ENCODE measurements around the gene FUBP3.

FUBP3 gene

DNA sequence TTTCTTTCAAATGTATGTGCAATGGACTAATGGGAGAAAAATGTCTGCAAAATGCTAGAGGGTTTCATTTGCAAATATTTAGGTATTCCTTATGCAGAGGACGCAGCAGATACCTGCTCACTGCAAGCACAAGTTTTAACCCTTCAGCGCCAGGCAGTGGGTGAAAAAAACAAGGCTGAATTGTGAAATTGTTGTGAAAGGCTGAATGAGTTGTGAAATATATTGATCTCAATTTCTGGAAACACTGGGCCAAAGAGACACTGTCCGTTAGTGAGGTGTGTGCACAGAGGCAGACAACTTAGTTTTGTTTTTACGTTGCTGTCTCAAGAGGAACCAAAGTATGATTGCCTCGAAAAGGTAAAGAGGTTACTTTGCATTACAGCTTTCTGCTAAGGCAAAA, 18.8 kb downstream of the FUBP3 start:
- Histone ChIP-seq H3K27ac (ENCODE audit: low read length) (no peak overlapping the region), H3K4me3 (ENCODE audit: low read length) (no peak overlapping the region), H3K4me1 (ENCODE audit: low read length) (no peaks in the 10 kb centered on the region), H4K20me1 (ENCODE audit: insufficient read depth, low read length) (peaks cover 5% of the 10 kb centered on the region; the same call in 1 of the 2 replicates), H3K9me3 (ENCODE audit: insufficient read depth, low read length) (no peaks in the 10 kb centered on the region), H3K79me2 (ENCODE audit: low read length) (peaks cover 18% of the 10 kb centered on the region), H3K36me3 (replicated peaks; ENCODE audit: low read depth, low read length) (peaks cover 45% of the 10 kb centered on the region), H3K9ac (ENCODE audit: low read length) (no peak overlapping the region), H2AFZ (ENCODE audit: low read depth, low read length) (no peak overlapping the region), H3K4me2 (ENCODE audit: low read length) (no peak overlapping the region), H3K27me3 (ENCODE audit: low read depth, low read length) (no peaks in the 10 kb centered on the region)
- TF ChIP-seq EZH2phosphoT487 (IDR thresholded peaks at IDR 0.05; ENCODE audit: low read depth) (no peak), CTCF (IDR thresholded peaks at IDR 0.05; ENCODE audit: low read depth, low read length) (no peak)

DNA sequence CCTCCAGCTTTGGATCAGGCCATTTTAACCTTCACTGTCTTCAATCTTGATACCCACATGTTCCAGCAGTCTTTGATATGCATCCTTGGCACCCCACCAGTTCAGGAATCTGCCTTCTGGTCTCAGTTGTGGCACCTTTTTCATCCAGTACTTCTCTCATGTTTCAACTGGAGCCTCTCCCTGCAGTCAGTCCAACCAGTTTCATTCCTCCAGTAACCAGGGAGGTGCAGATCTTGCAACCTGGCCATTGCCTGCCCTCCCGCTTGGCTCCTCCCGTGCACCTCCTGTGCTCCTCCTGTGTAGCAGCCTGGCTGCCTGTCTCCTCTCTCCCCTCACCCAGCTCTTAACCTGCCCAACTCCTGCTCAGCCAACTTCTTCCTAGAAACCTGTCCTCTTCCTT, 20.2 kb downstream of the FUBP3 start:
- TF ChIP-seq CTCF (IDR thresholded peaks at IDR 0.05; ENCODE audit: low read depth, low read length) = no peak
- no peaks in the 10 kb centered on the region for H3K4me1 ChIP-seq (ENCODE audit: low read length)
- no peak overlapping the region for H3K4me3 ChIP-seq (ENCODE audit: low read length)
- H2AFZ ChIP-seq (ENCODE audit: low read depth, low read length) = no peak overlapping the region
- H3K27me3 ChIP-seq (ENCODE audit: low read depth, low read length) = no peaks in the 10 kb centered on the region
- peaks cover 50% of the 10 kb centered on the region for H3K36me3 ChIP-seq (replicated peaks; ENCODE audit: low read depth, low read length)
- H3K27ac ChIP-seq (ENCODE audit: low read length) = no peak overlapping the region
- H4K20me1 ChIP-seq (ENCODE audit: insufficient read depth, low read length) = peaks cover 5% of the 10 kb centered on the region; the same call in 1 of the 2 replicates
- no peak overlapping the region for H3K9ac ChIP-seq (ENCODE audit: low read length)
- H3K4me2 ChIP-seq (ENCODE audit: low read length) = no peak overlapping the region
- H3K79me2 ChIP-seq (ENCODE audit: low read length) = peaks cover 14% of the 10 kb centered on the region; the same call in 1 of the 2 replicates
- no peaks in the 10 kb centered on the region for H3K9me3 ChIP-seq (ENCODE audit: insufficient read depth, low read length)

GRCh38 chr9:130601100-130601499, 21.7 kb downstream of the FUBP3 start:
- no peak overlapping the region for H2AFZ ChIP-seq (ENCODE audit: low read depth, low read length)
- H3K9ac ChIP-seq (ENCODE audit: low read length) = no peak overlapping the region
- peaks cover 45% of the 10 kb centered on the region for H3K36me3 ChIP-seq (replicated peaks; ENCODE audit: low read depth, low read length)
- H4K20me1 ChIP-seq (ENCODE audit: insufficient read depth, low read length) = peaks cover 5% of the 10 kb centered on the region
- H3K9me3 ChIP-seq (ENCODE audit: insufficient read depth, low read length) = no peaks in the 10 kb centered on the region
- H3K4me1 ChIP-seq (ENCODE audit: low read length) = no peaks in the 10 kb centered on the region
- TF ChIP-seq CTCF (IDR thresholded peaks at IDR 0.05; ENCODE audit: low read depth, low read length) (no peak), EZH2phosphoT487 (IDR thresholded peaks at IDR 0.05; ENCODE audit: low read depth) (no peak)
- H3K4me2 ChIP-seq (ENCODE audit: low read length) = no peak overlapping the region
- peaks cover 7% of the 10 kb centered on the region; the same call in 1 of the 2 replicates for H3K79me2 ChIP-seq (ENCODE audit: low read length)
- no peak overlapping the region for H3K4me3 ChIP-seq (ENCODE audit: low read length)
- H3K27me3 ChIP-seq (ENCODE audit: low read depth, low read length) = no peaks in the 10 kb centered on the region
- H3K27ac ChIP-seq (ENCODE audit: low read length) = no peak overlapping the region

DNA sequence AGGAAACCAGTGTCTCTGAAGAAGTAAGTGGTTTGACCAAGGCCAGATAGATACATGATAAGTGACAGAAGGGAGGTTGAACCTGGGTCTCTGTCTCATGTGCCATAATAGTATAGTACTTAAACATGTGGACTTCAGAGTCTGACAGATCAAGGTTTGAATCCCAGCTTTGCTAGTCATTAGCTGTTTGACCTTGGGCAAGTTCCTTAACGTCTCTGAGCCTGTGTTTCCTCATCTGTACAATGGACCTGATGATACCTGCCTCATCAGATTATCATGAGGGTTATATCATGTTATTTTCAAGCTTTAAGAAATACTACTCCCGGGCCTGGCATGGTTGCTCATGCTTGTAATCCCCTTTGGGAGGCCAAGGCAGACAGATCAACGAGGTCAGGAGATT, 24.9 kb downstream of the FUBP3 start:
- no peak for TF ChIP-seq EZH2phosphoT487 (IDR thresholded peaks at IDR 0.05; ENCODE audit: low read depth)
- TF ChIP-seq CTCF (IDR thresholded peaks at IDR 0.05; ENCODE audit: low read depth, low read length) = no peak
- Histone ChIP-seq H4K20me1 (ENCODE audit: insufficient read depth, low read length) (no peaks in the 10 kb centered on the region; the same call in 1 of the 2 replicates), H2AFZ (ENCODE audit: low read depth, low read length) (no peak overlapping the region)

More for the DNA sequence above, 24.9 kb downstream of the FUBP3 start:
- Histone ChIP-seq H3K27ac (ENCODE audit: low read length) (no peak overlapping the region), H3K4me2 (ENCODE audit: low read length) (no peak overlapping the region), H3K36me3 (replicated peaks; ENCODE audit: low read depth, low read length) (peaks cover 45% of the 10 kb centered on the region), H3K79me2 (ENCODE audit: low read length) (peaks cover 14% of the 10 kb centered on the region; the same call in 1 of the 2 replicates), H3K9me3 (ENCODE audit: insufficient read depth, low read length) (no peaks in the 10 kb centered on the region), H3K27me3 (ENCODE audit: low read depth, low read length) (no peaks in the 10 kb centered on the region), H3K9ac (ENCODE audit: low read length) (no peak overlapping the region), H3K4me3 (ENCODE audit: low read length) (no peak overlapping the region), H3K4me1 (ENCODE audit: low read length) (no peaks in the 10 kb centered on the region)
